GM23338 (cell line): Measurements from ENCODE around the gene RPGRIP1. TPM values are rescaled to one million over a fixed set of nuclear protein-coding genes. Genes with fewer than 3 reads are reported as not detected.

Experiments
- ATAC-seq: fragments of 200-7000 bp; cut with Tn5 transposase; 3 replicates; pipeline ENCODE4 v1.9.1; 2020
- DNase-seq: peaks from one replicate; pipeline ENCODE4 v3.0.0-alpha.2; 2015; ENCODE audit warnings: low spot score
- H2AFZ ChIP-seq: fragments of 200-600 bp; sonication (generic); 2 replicates; pipeline ENCODE4 v1.8.0; 2016; ENCODE audit warnings: antibody characterized with exemption, mild to moderate bottlenecking, moderate library complexity
- H3F3A ChIP-seq: fragments of 200-600 bp; sonication (generic); replicated peaks from 2 replicates; pipeline ENCODE4 v1.8.0; 2017; ENCODE audit warnings: antibody characterized with exemption, mixed run types, low read depth
- H3K27ac ChIP-seq: fragments of 200-600 bp; sonication (generic); 2 replicates; pipeline ENCODE4 v1.6.1; 2016; ENCODE audit warnings: low read depth
- H3K27me3 ChIP-seq: fragments of 200-600 bp; sonication (generic); 2 replicates; pipeline ENCODE4 v1.8.0; 2016; ENCODE audit warnings: mild to moderate bottlenecking, mixed run types, moderate library complexity; ENCODE audit not compliant: insufficient read depth
- H3K36me3 ChIP-seq: fragments of 200-600 bp; sonication (generic); 2 replicates; pipeline ENCODE4 v1.8.0; 2016; ENCODE audit warnings: mild to moderate bottlenecking; ENCODE audit not compliant: insufficient read depth
- H3K4me1 ChIP-seq: fragments of 200-600 bp; sonication (generic); 2 replicates; pipeline ENCODE4 v1.8.0; 2016; ENCODE audit warnings: mild to moderate bottlenecking, moderate library complexity; ENCODE audit not compliant: insufficient read depth
- H3K4me2 ChIP-seq: fragments of 200-600 bp; sonication (generic); 2 replicates; pipeline ENCODE4 v1.7.1; 2017; ENCODE audit warnings: mixed run types
- H3K4me3 ChIP-seq: fragments of 200-600 bp; sonication (generic); 2 replicates; pipeline ENCODE4 v1.6.1; 2016; ENCODE audit warnings: mixed run types
- H3K79me2 ChIP-seq: fragments of 200-600 bp; sonication (generic); replicated peaks from 2 replicates; pipeline ENCODE4 v1.8.0; 2017; ENCODE audit warnings: mild to moderate bottlenecking; ENCODE audit not compliant: insufficient read depth
- H3K9me2 ChIP-seq: fragments of 200-600 bp; sonication (generic); 2 replicates; pipeline ENCODE4 v1.8.0; 2017; ENCODE audit not compliant: insufficient read depth
- H4K20me1 ChIP-seq: fragments of 200-600 bp; sonication (generic); replicated peaks from 2 replicates; pipeline ENCODE4 v1.8.0; 2017; ENCODE audit warnings: mild to moderate bottlenecking; ENCODE audit not compliant: insufficient read depth
- H3K27ac Mint-ChIP-seq: 2 replicates; pipeline ENCODE4 v1.8.0; 2020; ENCODE audit warnings: inconsistent platforms, mild to moderate bottlenecking, moderate library complexity, mixed read lengths
- H3K27me3 Mint-ChIP-seq: 3 replicates; pipeline ENCODE4 v1.8.0; 2022; ENCODE audit warnings: low read depth, mild to moderate bottlenecking, moderate library complexity, mixed read lengths, inconsistent platforms; ENCODE audit not compliant: insufficient read depth, poor library complexity
- H3K36me3 Mint-ChIP-seq: 3 replicates; pipeline ENCODE4 v1.8.0; 2021; ENCODE audit warnings: low read depth, mild to moderate bottlenecking, inconsistent platforms, moderate library complexity, mixed read lengths
- H3K4me1 Mint-ChIP-seq: 3 replicates; pipeline ENCODE4 v1.8.0; 2020; ENCODE audit warnings: mild to moderate bottlenecking, inconsistent platforms, mixed read lengths
- H3K4me3 Mint-ChIP-seq: 3 replicates; pipeline ENCODE4 v1.8.0; 2021; ENCODE audit warnings: moderate library complexity, mild to moderate bottlenecking, inconsistent platforms, mixed read lengths
- H3K9me3 Mint-ChIP-seq: 3 replicates; pipeline ENCODE4 v1.8.0; 2020; ENCODE audit warnings: moderate library complexity, mild to moderate bottlenecking, inconsistent platforms, mixed read lengths
- EZH2 ChIP-seq: fragments of 200-600 bp; sonication (generic); IDR thresholded peaks from one replicate; pipeline ENCODE4 v1.8.0; 2017; ENCODE audit warnings: antibody characterized with exemption, mild to moderate bottlenecking, low read depth; ENCODE audit not compliant: unreplicated experiment
- REST ChIP-seq: IDR thresholded peaks from one replicate; pipeline ENCODE4 v1.6.1; 2018; ENCODE audit warnings: antibody characterized with exemption; ENCODE audit not compliant: unreplicated experiment
- polyA plus RNA-seq: library from polyadenylated mRNA; unstranded; fragments of >200 nt; fragmentation: Nextera tagmentation; extraction: Ambion mirVana; gene quantifications from 2 replicates; pipeline ENCODE4 v1.2.1, GENCODE V29; 2016
- total RNA-seq: library from RNA; depleted of rRNA; stranded (reverse); fragments of >200 nt; shearing (Covaris generic); gene quantifications from 2 replicates; pipeline ENCODE4 v1.2.3, GENCODE V29; 2014
- TF ChIP-seq, protein P1 (sequence below): IDR thresholded peaks from 2 replicates; pipeline ENCODE4 v1.6.1; 2016; ENCODE audit warnings: antibody characterized with exemption

RPGRIP1 gene
- total and polyA plus RNA-seq, 2 experiments from 2014 or later = 0.24 to 1.6 TPM

- TF ChIP-seq, protein P1, sequence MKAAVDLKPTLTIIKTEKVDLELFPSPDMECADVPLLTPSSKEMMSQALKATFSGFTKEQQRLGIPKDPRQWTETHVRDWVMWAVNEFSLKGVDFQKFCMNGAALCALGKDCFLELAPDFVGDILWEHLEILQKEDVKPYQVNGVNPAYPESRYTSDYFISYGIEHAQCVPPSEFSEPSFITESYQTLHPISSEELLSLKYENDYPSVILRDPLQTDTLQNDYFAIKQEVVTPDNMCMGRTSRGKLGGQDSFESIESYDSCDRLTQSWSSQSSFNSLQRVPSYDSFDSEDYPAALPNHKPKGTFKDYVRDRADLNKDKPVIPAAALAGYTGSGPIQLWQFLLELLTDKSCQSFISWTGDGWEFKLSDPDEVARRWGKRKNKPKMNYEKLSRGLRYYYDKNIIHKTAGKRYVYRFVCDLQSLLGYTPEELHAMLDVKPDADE = no peak
- TF ChIP-seq REST (no peak), EZH2 (no peak)
- H3K27me3 Mint-ChIP-seq = peaks cover 14% of the 10 kb centered on the region
- no peak overlapping the region for H2AFZ ChIP-seq
- no peaks in the 10 kb centered on the region for H3K4me1 ChIP-seq
- ATAC-seq = no peak
- peaks cover 94% of the 10 kb centered on the region for H4K20me1 ChIP-seq
- peaks cover 30% of the 10 kb centered on the region for H3K4me1 Mint-ChIP-seq
- H3K36me3 Mint-ChIP-seq = peaks cover 98% of the 10 kb centered on the region
- no peak overlapping the region for H3K4me2 ChIP-seq
- H3K9me3 Mint-ChIP-seq = no peaks in the 10 kb centered on the region
- H3F3A ChIP-seq = peaks cover 30% of the 10 kb centered on the region
- H3K27ac ChIP-seq = no peak overlapping the region; the same call in 1 of the 2 replicates
- H3K9me2 ChIP-seq = no peaks in the 10 kb centered on the region
- peaks cover 65% of the 10 kb centered on the region for H3K36me3 ChIP-seq
- H3K27ac Mint-ChIP-seq = no peak overlapping the region
- no peak overlapping the region for H3K4me3 Mint-ChIP-seq
- DNase-seq = no peak
- no peak overlapping the region for H3K4me3 ChIP-seq
- peaks cover 100% of the 10 kb centered on the region for H3K79me2 ChIP-seq
- H3K27me3 ChIP-seq = no peaks in the 10 kb centered on the region
Observed at GRCh38 chr14:21251215-21251614, 28.7 kb upstream of the RPGRIP1 start.

DNA sequence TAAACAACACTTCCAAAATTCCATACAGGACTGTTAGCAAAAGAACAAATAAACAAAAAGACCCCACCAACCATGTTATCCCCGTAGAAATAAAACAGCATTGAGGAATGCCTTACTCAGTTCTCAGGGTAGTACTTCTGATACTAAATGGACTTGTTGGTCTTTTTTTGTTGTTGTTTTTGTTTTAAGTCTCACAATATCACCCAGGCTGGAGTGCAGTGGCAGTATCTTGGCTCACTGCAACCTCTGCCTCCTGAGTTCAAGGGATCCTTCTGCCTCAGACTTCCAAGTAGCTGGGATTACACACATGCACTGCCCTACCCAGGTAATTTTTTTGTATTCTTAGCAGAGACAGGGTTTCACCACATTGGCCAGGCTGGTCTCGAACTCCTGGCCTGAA is 27.7 kb upstream of the RPGRIP1 start:
- H3K4me1 ChIP-seq = no peaks in the 10 kb centered on the region
- peaks cover 30% of the 10 kb centered on the region for H3F3A ChIP-seq
- H3K9me3 Mint-ChIP-seq = no peaks in the 10 kb centered on the region
- peaks cover 19% of the 10 kb centered on the region for H3K27me3 Mint-ChIP-seq
- H4K20me1 ChIP-seq = peaks cover 94% of the 10 kb centered on the region
- H3K4me1 Mint-ChIP-seq = peaks cover 31% of the 10 kb centered on the region
- H3K36me3 ChIP-seq = peaks cover 68% of the 10 kb centered on the region
- H3K4me3 ChIP-seq = no peak overlapping the region
- H3K27me3 ChIP-seq = no peaks in the 10 kb centered on the region
- no peaks in the 10 kb centered on the region for H3K9me2 ChIP-seq
- H3K79me2 ChIP-seq = peaks cover 100% of the 10 kb centered on the region
- no peak for TF ChIP-seq EZH2
- TF ChIP-seq REST = no peak
- H3K4me2 ChIP-seq = no peak overlapping the region
- DNase-seq (no peak), ATAC-seq (no peak)
- H3K36me3 Mint-ChIP-seq = peaks cover 99% of the 10 kb centered on the region
- no peak overlapping the region for H3K4me3 Mint-ChIP-seq
- peak overlapping the region; percentile 73 for H3K27ac ChIP-seq
- no peak overlapping the region for H2AFZ ChIP-seq
- H3K27ac Mint-ChIP-seq = no peak overlapping the region
